CD4-positive, alpha-beta T cell treated with Interleukin-6 at 100 ng/mL for 8 hours (primary cell): ENCODE measurements around the gene AAMP.
A peak's percentile ranks its signal among the peaks of the same experiment; 100 is the strongest.

Experiments used
- DNase-seq: peaks from one replicate; pipeline ENCODE4 v3.0.0-alpha.2; 2020; ENCODE audit warnings: mixed read lengths, low spot score

AAMP gene

GRCh38 chr2:218221000-218221399 is 48.9 kb downstream of the AAMP start:
- DNase-seq = no peak

- DNase-seq = no peak
Observed at GRCh38 chr2:218219934-218220333, 50.0 kb downstream of the AAMP start.

GRCh38 chr2:218218268-218219185 is 51.4 kb downstream of the AAMP start:
- DNase-seq = peak; percentile 48

- DNase-seq = peak; percentile 47
Observed at GRCh38 chr2:218217360-218218267, 52.3 kb downstream of the AAMP start.

- DNase-seq = peak; percentile 90
Observed at GRCh38 chr2:218216674-218217359, 53.1 kb downstream of the AAMP start, which contains the start of gene ARPC2. Gene ARPC2 (plus strand): TSS chr2:218217189. CDS start chr2:218217471, 282 bp downstream.

GRCh38 chr2:218216336-218216673 is 53.6 kb downstream of the AAMP start:
- no peak for DNase-seq
